ENCODE data around the gene FOXA2.
"Not testable (repeated sequence)": the region's sequence is repeated elsewhere in the genome, so short reads cannot be mapped to it uniquely, and the experiment has no call there.

FOXA2 gene

GRCh38 chr20:22567944-22568871, 16.2 kb downstream of the FOXA2 start:
- DNase-seq: no peak

- DNase-seq: no peak
Measured at GRCh38 chr20:22566876-22567658, 17.3 kb downstream of the FOXA2 start.

GRCh38 chr20:22563062-22563965, 21.1 kb downstream of the FOXA2 start:
- no peak for DNase-seq

- DNase-seq: no peak
Measured at GRCh38 chr20:22562620-22563019, 21.8 kb downstream of the FOXA2 start.

GRCh38 chr20:22561965-22562577, 22.3 kb downstream of the FOXA2 start:
- DNase-seq: no peak

DNA sequence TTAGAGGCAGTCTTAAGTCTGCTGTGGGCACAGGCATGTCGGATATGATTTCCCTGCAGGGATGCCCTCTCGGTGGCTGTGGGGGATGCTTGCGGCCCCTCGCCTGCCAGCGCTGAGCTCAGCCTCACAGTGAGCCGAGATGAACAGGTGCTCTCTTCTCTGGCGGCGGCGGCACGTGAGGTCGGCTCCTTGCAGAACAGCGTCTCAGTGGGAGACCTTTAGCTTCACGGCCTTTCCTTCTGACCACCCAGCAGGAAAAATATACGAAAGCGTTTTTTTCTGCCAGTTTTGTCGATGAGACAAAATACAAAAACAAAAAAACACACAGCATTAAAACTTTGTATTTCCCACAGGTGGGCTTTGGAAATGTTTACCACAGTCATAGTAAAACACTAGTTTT, 23.6 kb downstream of the FOXA2 start:
- DNase-seq: no peak

- no peak for DNase-seq
Measured at GRCh38 chr20:22559711-22560318, 24.6 kb downstream of the FOXA2 start.

- no peak for DNase-seq
Measured at GRCh38 chr20:22557403-22558276, 26.7 kb downstream of the FOXA2 start.

GRCh38 chr20:22556565-22557056, 27.8 kb downstream of the FOXA2 start:
- DNase-seq: no peak

GRCh38 chr20:22555791-22556564, 28.4 kb downstream of the FOXA2 start:
- DNase-seq: no peak

DNA sequence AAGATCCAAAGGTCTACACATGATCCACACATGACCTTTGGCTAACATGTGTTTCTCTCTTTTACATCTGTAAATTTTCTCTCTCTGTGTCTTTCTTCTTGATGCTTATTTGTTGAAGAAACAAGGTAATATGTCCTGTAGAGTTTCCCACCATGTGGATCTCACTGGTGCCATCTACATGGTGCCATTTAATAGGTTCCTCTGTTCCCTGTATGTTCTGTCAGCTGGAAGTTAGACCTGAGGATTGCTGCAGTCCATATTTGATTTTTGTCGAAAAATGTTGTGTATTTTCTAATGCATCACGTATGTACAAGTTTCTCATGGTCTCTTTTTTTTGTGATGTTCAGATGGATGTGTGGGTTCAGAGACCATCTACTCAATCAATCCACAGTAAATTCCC, 30.0 kb downstream of the FOXA2 start:
- DNase-seq: no peak

DNA sequence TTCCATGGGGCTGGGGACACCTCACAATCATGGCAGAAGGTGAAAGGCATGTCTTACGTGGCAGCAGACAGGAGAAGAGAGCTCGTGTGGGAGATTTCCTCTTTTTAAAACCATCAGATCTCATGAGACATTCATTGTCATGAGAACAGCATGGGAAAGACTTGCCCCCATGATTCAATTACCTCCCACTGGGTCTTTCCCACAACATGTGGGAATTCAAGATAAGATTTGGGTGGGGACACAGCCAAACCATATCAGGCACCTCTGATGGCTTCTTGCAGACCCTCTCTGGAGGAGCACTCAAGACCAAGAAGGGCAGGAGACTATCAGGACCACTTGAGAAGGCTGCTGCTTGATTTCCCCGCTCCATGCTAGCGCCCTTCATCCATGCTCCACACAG, 33.9 kb downstream of the FOXA2 start:
- not testable (repeated sequence) for DNase-seq

DNA sequence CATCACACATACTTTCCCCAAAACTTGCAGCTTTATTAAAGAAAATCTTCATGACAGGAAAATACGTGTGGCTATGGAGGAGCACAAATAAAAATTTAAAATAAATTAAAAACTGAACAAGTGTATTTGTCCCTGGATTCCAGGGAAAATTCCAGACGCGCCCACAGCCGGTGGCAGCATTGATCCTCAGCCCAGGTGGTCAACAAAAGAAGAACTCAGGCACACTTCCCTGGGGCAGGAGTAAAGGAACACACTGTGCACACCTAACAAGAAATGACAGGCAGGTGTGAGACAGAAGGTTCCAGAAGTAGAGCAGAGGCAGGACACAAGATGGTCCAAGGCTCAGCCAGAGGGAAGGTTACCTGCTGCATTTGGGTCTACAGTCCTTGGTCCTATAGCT, 36.3 kb downstream of the FOXA2 start:
- DNase-seq: no peak

DNA sequence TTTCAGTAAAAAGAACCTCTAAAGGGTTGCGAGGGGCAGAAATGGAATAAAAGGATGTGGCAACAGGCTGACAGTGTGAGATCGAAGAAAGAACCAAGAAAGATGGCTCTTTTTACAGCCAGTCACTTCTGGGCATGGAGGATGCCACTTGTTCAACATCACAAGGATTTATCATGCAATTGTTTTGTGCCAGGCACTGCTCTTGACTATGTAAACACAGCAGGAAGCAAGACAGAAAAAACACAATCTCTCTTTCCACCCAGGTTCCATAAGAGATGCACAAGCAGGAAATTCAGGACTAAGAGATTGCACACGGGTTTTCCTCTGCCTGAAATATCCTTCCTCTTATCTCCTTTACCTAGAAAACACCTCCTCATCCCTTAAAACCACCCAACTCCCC, 38.0 kb downstream of the FOXA2 start:
- peak; percentile 74 for DNase-seq

- DNase-seq: no peak
Measured at GRCh38 chr20:22545045-22545444, 39.3 kb downstream of the FOXA2 start.

- DNase-seq: no peak
Measured at GRCh38 chr20:22544462-22544861, 39.9 kb downstream of the FOXA2 start.

- no peak for DNase-seq
Measured at GRCh38 chr20:22542427-22542826, 41.9 kb downstream of the FOXA2 start.

DNA sequence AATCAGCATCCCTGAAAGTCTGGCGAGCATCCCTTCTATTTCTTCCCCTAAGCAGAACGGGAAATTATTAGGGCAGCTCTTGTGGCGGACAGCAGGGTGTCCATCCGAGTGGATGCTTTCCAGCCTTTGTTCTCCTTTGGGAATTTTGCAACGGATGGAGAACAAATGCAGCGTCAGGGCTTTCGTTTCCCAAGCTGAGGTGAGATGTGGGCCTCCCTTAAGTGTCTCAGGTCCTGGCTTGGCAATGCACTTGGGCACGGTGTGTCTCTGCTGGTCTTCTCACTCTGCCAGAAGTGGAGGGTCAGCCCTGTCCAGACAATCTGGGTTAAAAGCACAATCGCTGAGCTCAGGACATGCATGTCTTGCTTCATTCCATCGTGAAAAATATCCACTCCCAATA, 43.5 kb downstream of the FOXA2 start:
- DNase-seq: no peak

DNA sequence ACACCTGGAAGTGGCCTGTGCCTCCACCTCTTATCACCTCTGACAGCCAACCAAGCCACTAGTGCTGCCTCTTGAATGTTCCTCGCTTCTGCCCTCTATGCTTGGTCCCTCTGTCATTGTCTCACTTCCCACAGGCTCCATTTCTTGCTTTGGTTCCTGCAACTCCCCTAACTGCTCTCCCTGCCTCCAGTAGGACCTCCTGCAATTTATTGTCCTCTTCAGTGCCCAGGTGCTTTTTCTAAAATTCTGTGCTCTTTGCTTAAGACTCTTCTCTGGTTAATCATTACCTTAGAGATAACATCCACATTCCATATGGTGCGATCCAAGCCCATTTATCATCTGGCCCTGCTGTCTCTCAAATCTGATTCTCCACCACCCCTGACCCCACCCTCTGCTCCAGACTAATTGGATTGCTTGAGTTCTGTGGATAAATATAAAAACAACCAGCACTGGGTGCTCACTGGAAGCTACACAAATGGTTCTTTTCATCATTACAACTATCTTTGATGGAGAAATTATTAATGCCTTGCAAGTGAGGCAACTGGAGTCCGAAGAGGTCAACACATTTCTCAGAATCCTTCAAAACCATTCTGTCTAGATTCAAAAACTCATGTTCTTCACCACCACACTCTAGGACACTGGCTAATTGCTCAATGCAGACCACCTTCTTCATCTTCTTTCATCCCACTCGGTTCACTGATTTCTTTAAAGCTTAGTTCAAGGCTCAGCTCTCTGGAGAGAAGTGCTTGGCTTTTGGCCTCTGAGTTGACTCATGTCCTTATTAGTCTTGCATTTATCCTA, 47.2 kb downstream of the FOXA2 start:
- no peak for DNase-seq

Measured in NCI-H510A treated with DMSO at 0.1 percent for 48 hours (cell line).